Lower leg skin (tissue), 3 donors: Measurements from ENCODE around the gene B3GLCT.

Experiments used
- CTCF ChIP-seq, 3 donors: fragments of 450-650 bp; IDR thresholded peaks; one replicate each; pipeline ENCODE4 v1.5.1; 2016; ENCODE audit warnings: antibody characterized with exemption in 3 of 3, mild to moderate bottlenecking in 3 of 3, moderate library complexity in 2 of 3
- POLR2A ChIP-seq, 2 donors: fragments of 450-650 bp; IDR thresholded peaks; one replicate each; pipeline ENCODE4 v1.6.1; 2016 to 2017; ENCODE audit warnings: antibody characterized with exemption in 2 of 2, mild to moderate bottlenecking in 1 of 2, moderate library complexity in 1 of 2

- TF ChIP-seq CTCF (IDR thresholded peaks at IDR 0.05) (no peak), POLR2A (IDR thresholded peaks at IDR 0.05) (no peak)
These were observed 8.9 kb downstream of the B3GLCT start for GRCh38 chr13:31208559-31209122.
